ENCODE data around the gene TLL2. TPM values are rescaled to one million over a fixed set of nuclear protein-coding genes. Genes with fewer than 3 reads are reported as not detected.
A peak's percentile ranks its signal among the peaks of the same experiment; 100 is the strongest.

Gene TLL2
- total and polyA plus RNA-seq, 2 experiments from 2014 or later: 2.6 to 3.0 TPM

DNA sequence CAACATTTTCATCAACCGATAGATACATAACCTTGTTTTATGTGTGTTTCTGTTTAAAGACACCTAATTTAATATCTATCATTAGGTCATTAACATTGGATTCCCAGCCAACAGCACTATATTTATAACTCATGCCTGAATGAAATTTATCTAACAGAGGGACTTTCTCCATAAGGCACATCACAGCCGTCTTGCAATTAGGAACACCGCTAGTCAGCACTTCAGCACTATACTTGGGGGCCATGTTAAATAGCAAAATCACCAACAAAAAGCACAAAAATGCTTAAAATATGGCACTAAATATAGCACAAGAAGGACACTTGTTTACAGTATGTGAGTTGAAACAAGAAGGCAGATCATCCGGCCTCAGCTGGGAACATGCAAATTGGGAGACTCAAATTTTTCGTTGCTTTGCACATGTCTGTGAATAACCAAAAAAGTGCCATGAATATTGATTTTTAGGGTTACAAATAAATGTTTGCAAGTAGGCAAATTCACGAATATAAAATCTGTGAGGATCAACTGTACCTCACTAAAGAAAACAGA is 51.0 kb downstream of the TLL2 start:
- Mint-ChIP-seq H3K9me3 (peaks cover 19% of the 10 kb centered on the region), H3K4me3 (no peak overlapping the region; the same call in 2 of the 3 replicates), H3K4me1 (no peaks in the 10 kb centered on the region; the same call in 2 of the 3 replicates), H3K27ac (no peak overlapping the region), H3K27me3 (ENCODE audit: insufficient read depth, low read depth, poor library complexity) (peaks cover 5% of the 10 kb centered on the region), H3K36me3 (ENCODE audit: low read depth) (peaks cover 22% of the 10 kb centered on the region)
- no peaks in the 10 kb centered on the region for H4K20me1 ChIP-seq (replicated peaks; ENCODE audit: insufficient read depth)
- TF ChIP-seq REST (IDR thresholded peaks at IDR 0.05; ENCODE audit: unreplicated experiment): no peak
- TF ChIP-seq EZH2phosphoT487 (IDR thresholded peaks at IDR 0.05; ENCODE audit: unreplicated experiment): no peak
- no peak for TF ChIP-seq ZNF462 (CRISPR knock-in tag; IDR thresholded peaks at IDR 0.05)
- TF ChIP-seq ZNF114 (CRISPR knock-in tag; IDR thresholded peaks at IDR 0.05): no peak
- no peak for TF ChIP-seq EZH2 (IDR thresholded peaks at IDR 0.05; ENCODE audit: low read depth, unreplicated experiment)
- TF ChIP-seq, protein P1, sequence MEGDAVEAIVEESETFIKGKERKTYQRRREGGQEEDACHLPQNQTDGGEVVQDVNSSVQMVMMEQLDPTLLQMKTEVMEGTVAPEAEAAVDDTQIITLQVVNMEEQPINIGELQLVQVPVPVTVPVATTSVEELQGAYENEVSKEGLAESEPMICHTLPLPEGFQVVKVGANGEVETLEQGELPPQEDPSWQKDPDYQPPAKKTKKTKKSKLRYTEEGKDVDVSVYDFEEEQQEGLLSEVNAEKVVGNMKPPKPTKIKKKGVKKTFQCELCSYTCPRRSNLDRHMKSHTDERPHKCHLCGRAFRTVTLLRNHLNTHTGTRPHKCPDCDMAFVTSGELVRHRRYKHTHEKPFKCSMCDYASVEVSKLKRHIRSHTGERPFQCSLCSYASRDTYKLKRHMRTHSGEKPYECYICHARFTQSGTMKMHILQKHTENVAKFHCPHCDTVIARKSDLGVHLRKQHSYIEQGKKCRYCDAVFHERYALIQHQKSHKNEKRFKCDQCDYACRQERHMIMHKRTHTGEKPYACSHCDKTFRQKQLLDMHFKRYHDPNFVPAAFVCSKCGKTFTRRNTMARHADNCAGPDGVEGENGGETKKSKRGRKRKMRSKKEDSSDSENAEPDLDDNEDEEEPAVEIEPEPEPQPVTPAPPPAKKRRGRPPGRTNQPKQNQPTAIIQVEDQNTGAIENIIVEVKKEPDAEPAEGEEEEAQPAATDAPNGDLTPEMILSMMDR (conservative IDR thresholded peaks at IDR 0.05; ENCODE audit: low read depth in 2 of 2): no peak
- TF ChIP-seq NANOG (IDR thresholded peaks at IDR 0.05; ENCODE audit: borderline replicate concordance): no peak
- TF ChIP-seq CREB1 (CRISPR knock-in tag; IDR thresholded peaks at IDR 0.05; ENCODE audit: low read depth): no peak
- TF ChIP-seq POLR2AphosphoS5 (IDR thresholded peaks at IDR 0.05; ENCODE audit: low read depth): no peak
- TF ChIP-seq STAT1 (IDR thresholded peaks at IDR 0.05; ENCODE audit: unreplicated experiment): no peak
- no peak for TF ChIP-seq ETS1 (IDR thresholded peaks at IDR 0.05)
- no peak for TF ChIP-seq ZNF331 (CRISPR knock-in tag; IDR thresholded peaks at IDR 0.05; ENCODE audit: low read depth)
- H3K27me3 ChIP-seq (ENCODE audit: insufficient read depth): no peaks in the 10 kb centered on the region
- H3K4me3 ChIP-seq: no peak overlapping the region
- no peaks in the 10 kb centered on the region for H3K4me1 ChIP-seq (ENCODE audit: insufficient read depth)
- H3K36me3 ChIP-seq (ENCODE audit: insufficient read depth): no peaks in the 10 kb centered on the region
- peak overlapping the region; percentile 69; the same call in 1 of the 2 replicates for H2AFZ ChIP-seq
- ATAC-seq (no peak), DNase-seq (ENCODE audit: low spot score) (no peak)
- H3F3A ChIP-seq (replicated peaks; ENCODE audit: low read depth): no peaks in the 10 kb centered on the region
- H3K79me2 ChIP-seq (replicated peaks; ENCODE audit: insufficient read depth): no peaks in the 10 kb centered on the region
- no peak overlapping the region for H3K4me2 ChIP-seq
- H3K9me2 ChIP-seq (ENCODE audit: insufficient read depth): no peaks in the 10 kb centered on the region
- no peak overlapping the region for H3K27ac ChIP-seq (ENCODE audit: low read depth)
